Posterior cingulate gyrus (tissue), 11 donors: ENCODE data around the gene MGST3.
"Not testable (repeated sequence)": the region's sequence is repeated elsewhere in the genome, so short reads cannot be mapped to it uniquely, and the experiment has no call there.

ENCODE experiments used
- DNase-seq, 10 donors: peaks; one replicate each; pipeline versions ENCODE4 v3.0.0 to v3.0.0-alpha.2; 2020 to 2021; ENCODE audit warnings: mixed read lengths in 3 of 10
- intact Hi-C: fragments of 100-400 bp; cut with DNase I; formaldehyde crosslinking; loops from one replicate; pipeline ENCODE4 v1.15.1; 2023

Gene MGST3

GRCh38 chr1:165630629-165631341 lies at the start of gene MGST3:
MGST3 (plus strand) TSS chr1:165631234; CDS start chr1:165649848, 18,614 bp downstream.
- intact Hi-C loops, result loop anchor here (5.0 kb wide), 1 partner anchor 197 kb away; the partner anchor contains the start of gene UCK2
- peak; percentile 80 to 98 (median 90) for DNase-seq

GRCh38 chr1:165581926-165582325 lies 49.1 kb upstream of the MGST3 start:
- DNase-seq, result no peak
- intact Hi-C loops, result no loop called here

- intact Hi-C loops, result no loop called here
- no peak for DNase-seq
These were observed 44.6 kb upstream of the MGST3 start for GRCh38 chr1:165586398-165586797.

DNA sequence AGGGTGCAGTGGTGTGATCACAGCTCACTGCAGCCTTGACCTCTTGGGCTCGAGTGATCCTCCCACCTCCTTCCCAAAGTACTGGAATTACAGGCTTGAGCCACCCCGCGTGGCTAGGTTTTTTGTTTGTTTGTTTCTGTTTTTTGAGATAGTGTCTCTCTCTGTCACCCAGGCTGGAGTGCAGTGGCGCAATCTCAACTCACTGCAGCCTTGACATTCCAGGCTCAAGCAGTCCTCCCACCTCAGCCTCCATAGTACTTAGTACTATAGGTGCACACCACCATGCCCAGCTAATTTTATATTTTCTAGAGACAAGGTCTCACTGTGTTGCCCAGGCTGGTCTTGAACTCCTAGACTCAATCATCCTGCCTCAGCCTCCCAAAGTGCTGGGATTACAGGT lies 39.6 kb upstream of the MGST3 start:
- intact Hi-C loops, result loop anchor here (10.0 kb wide), 1 partner anchor 447 kb away; no protein-coding TSS in a partner anchor
- DNase-seq, result not testable (repeated sequence)

DNA sequence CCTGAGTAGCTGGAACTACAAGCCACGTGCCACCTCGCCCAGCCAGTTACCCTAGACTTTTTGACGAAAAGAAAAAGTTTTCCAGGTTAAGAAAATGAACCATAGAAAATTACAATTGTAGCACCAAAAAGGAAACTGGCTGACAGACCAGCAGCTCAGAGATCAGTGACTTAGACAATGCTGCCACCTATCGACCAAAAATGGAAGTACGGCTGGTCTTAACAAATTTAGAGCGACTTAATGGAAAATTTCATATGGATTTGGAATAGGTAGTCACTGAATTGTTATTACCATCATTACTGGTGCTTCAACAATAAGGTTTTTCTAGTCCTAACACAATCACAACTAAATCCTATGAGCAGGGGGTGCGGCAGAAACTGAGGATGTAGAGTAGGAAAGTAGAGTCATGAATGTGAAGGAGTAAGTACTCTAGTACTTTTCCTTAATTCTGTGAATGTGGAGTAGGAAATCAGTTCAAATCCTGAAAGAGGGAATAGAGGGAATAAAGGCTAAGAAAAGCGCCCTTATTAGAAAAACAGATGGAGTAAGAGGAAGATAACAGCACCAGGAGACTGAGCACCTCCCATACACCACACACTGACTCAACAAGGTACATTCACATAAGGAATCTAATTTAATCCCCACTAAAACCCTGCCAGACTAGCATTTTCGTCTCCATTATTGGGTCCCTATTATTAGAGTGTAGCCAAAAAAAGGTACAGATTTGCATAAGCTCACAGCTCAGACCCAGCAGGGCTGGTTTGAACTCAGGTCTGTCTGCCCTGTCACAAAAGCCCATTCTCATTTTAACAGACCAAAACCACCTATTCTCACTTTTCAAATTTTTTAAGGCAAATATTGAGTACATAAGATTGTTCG lies 37.9 kb upstream of the MGST3 start:
- DNase-seq, result peak in 8 of 10 donors; percentile 17 to 93 (median 74)

GRCh38 chr1:165595246-165595938 lies 35.6 kb upstream of the MGST3 start:
- intact Hi-C loops, result loop anchor here (10.0 kb wide), 1 partner anchor 451 kb away; no protein-coding TSS in a partner anchor
- DNase-seq, result no peak

More for the DNA sequence above, 37.9 kb upstream of the MGST3 start:
- intact Hi-C loops, result loop anchor here (1.0 to 10.0 kb wide), 2 partner anchors 200 to 448 kb away; no protein-coding TSS in a partner anchor

DNA sequence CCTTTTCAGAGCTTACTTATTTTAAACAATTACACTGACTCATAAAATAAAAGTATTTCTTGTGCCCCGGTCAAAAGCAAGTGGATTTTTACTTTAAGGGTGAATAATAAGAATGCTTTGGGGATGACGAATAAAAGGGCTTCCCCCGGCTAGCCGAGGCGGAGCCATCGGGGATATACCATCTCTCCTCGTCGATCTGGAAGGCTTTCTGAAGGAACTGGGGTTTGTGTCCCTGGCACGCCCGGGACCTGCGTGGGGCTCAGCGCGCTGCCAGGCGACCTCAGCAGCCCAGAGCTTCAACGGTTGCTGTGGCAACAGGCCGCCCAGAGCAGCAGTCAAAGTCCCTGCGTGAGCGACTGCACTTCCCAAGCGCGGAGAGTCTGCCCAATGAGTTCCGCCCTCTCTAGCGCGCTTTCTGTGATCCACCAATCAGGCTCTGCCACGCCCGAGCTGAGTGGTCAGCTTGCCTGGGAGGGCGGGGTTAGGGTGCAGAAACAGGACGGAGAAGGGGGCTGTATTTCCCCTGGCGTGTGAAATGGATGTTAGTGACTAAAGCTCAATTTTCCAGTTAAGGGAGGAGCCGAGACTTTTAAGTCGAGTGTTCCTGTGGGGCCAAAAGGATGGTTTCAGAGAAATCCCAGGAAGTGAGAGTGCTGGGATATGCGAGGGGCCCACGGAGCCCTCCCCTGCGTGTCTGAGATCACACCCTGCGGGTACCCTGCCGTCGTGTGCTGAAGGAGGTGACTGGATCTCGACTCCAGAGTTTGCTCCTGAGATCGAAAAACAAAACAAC lies 33.0 kb upstream of the MGST3 start:
- DNase-seq, result peak; percentile 91 to 99 (median 97)
- intact Hi-C loops, result loop anchor here (10.0 kb wide), 1 partner anchor 453 kb away; no protein-coding TSS in a partner anchor

DNA sequence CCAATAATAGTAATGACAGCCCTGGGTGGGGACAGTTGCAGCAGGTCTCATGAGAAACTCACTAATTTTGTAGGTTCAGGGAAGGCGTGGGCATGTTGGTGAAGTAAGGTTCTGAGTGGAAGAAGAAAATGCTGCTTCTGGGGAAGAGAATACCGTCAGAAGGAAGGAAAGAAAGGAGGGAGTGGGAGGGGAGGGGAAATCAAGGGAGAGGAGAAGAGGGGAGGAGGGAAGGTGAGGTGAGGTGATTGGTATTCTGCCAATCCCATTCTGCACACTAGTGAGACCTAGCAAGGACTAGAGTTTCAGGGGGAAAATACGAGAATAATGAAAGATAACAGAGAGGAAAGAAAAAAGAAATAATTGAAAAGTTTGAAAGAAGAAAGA lies 32.4 kb upstream of the MGST3 start:
- intact Hi-C loops, result loop anchor here (10.0 kb wide), 1 partner anchor 454 kb away; no protein-coding TSS in a partner anchor
- DNase-seq, result no peak

- no peak for DNase-seq
- intact Hi-C loops, result loop anchor here (1.0 kb wide), 1 partner anchor 314 kb away; no protein-coding TSS in a partner anchor
These were observed 30.2 kb upstream of the MGST3 start for GRCh38 chr1:165600793-165601192.

DNA sequence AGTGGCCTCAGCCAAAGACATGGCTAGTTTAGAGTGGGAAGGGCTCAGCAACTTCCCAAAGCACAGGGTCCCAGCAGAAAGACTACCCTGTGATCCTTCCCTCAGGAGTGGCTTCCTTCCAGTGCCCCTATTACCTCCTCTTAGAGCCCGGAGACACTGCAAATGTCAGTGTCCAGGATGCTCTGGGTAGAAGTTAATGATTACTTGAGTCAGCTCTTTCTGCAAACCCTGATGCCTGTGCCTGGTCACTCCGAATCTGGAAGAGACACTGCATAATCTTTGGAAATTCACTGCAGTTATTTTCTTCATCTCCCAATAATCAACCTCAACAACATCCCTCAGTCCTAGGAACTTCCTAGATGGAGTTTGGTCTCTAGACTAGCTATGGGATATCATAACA lies 27.2 kb upstream of the MGST3 start:
- intact Hi-C loops, result no loop called here
- DNase-seq, result no peak

DNA sequence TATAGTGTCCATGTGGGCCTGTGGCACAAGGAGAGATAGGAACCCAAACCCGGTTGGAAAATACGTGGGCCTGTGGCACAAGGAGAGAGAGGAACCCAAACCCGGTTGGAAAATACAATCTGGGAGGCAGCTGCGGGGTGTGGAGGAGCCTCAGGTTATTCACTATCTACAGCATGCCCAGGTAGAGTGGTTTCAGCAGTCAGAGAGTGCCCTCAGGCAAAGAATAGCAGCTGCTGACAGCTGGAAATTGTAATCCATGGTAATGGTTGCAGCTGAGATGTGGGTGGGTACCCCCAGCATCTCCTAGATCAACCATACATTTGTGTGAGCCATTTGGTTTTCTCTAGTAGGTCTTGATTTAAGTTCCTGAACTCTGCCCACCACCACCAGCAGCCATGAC lies 25.8 kb upstream of the MGST3 start:
- intact Hi-C loops, result no loop called here
- no peak for DNase-seq

DNA sequence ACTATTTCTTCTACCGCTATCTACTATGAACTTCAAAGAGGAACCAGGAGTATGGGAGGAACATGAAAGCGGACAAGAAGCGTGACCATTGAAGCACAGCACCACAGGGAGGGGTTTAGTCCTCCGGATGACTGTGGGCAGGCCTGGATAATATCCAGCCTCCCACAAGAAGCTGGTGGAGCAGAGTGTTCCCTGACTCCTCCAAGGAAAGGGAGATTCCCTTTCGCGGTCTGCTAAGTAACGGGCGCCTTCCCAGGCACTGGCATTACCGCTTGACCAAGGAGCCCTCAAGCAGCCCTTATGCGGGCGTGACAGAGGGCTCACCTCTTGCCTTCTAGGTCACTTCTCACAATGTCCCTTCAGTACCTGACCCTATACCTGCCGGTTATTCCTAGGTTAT lies 24.4 kb upstream of the MGST3 start:
- intact Hi-C loops, result not testable (repeated sequence)
- DNase-seq, result peak in 1 of 10 donors; percentile 67

DNA sequence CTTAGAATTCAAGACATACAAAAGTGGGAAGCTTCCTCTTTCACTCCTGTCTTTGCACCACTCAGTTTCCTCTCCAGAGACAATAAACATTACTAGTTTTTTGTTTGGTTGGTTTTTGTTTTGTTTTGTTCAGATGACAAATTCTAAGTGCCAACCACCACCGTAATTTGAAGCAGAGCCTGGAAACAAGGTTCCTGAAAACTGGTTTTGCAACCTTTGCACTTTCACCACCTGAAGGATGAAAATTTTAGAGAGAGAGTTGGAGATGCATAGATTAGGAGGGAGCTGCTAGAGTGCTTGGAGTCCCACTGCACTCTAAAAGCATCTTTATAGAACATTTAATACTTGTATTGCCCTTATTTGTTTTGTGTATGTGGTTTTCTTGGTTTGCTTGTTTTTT lies 20.2 kb upstream of the MGST3 start:
- intact Hi-C loops, result no loop called here
- no peak for DNase-seq

- intact Hi-C loops, result no loop called here
These were observed 19.0 kb upstream of the MGST3 start for GRCh38 chr1:165612062-165612461.

GRCh38 chr1:165616054-165616612 lies 14.9 kb upstream of the MGST3 start:
- no peak for DNase-seq
- intact Hi-C loops, result no loop called here

More at GRCh38 chr1:165612062-165612461, 19.0 kb upstream of the MGST3 start:
- no peak for DNase-seq

GRCh38 chr1:165616987-165617546 lies 14.0 kb upstream of the MGST3 start:
- intact Hi-C loops, result no loop called here
- DNase-seq, result no peak

GRCh38 chr1:165619647-165620151 lies 11.3 kb upstream of the MGST3 start:
- intact Hi-C loops, result loop anchor here (10.0 kb wide), 1 partner anchor 145 kb away; the partner anchor contains the start of gene TMCO1
- DNase-seq, result no peak

- no peak for DNase-seq
- intact Hi-C loops, result loop anchor here (10.0 kb wide), 1 partner anchor 141 kb away; the partner anchor contains the start of gene TMCO1
These were observed 7.4 kb upstream of the MGST3 start for GRCh38 chr1:165623624-165624023.
